Activated CD8-positive, alpha-beta T cell treated with anti-CD3 and anti-CD28 coated beads, Interleukin-2, amount 10 ng/mL, durations not matched to agents 7 days and 5 days (primary cell): ENCODE data around the gene ZMPSTE24. TPM values are rescaled to one million over a fixed set of nuclear protein-coding genes. Genes with fewer than 3 reads are reported as not detected.
"Not testable (repeated sequence)": the region's sequence is repeated elsewhere in the genome, so short reads cannot be mapped to it uniquely, and the experiment has no call there.

Experiments
- ATAC-seq: fragments of 150-1000 bp; cut with Tn5 transposase; one replicate; pipeline ENCODE4 v1.10.0; 2021; ENCODE audit warnings: moderate library complexity
- CTCF ChIA-PET: fragments of 350-600 bp; sonication (Branson Sonifier 250); formaldehyde crosslinking; loops from one replicate; lab custom pipeline; 2021; ENCODE audit warnings: antibody characterized with exemption; lab: Charles Lee
- POLR2A ChIA-PET: fragments of 350-600 bp; sonication (Branson Sonifier 250); formaldehyde crosslinking; loops from one replicate; lab custom pipeline; 2021; ENCODE audit warnings: antibody characterized with exemption; lab: Charles Lee
- DNase-seq: peaks from one replicate; pipeline ENCODE4 v3.0.0-alpha.2; 2020
- H3K27ac Mint-ChIP-seq: one replicate; pipeline ENCODE4 v1.8.0; 2021; ENCODE audit warnings: mild to moderate bottlenecking, mixed read lengths
- H3K27me3 Mint-ChIP-seq: one replicate; pipeline ENCODE4 v1.8.0; 2021; ENCODE audit warnings: low read depth, mixed read lengths
- H3K36me3 Mint-ChIP-seq: one replicate; pipeline ENCODE4 v1.8.0; 2021; ENCODE audit warnings: low read depth, mixed read lengths
- H3K4me1 Mint-ChIP-seq: one replicate; pipeline ENCODE4 v1.8.0; 2021; ENCODE audit warnings: low read depth, mixed read lengths
- H3K4me3 Mint-ChIP-seq: one replicate; pipeline ENCODE4 v1.8.0; 2021; ENCODE audit warnings: mild to moderate bottlenecking, mixed read lengths
- H3K9me3 Mint-ChIP-seq: one replicate; pipeline ENCODE4 v1.8.0; 2022; ENCODE audit warnings: mixed read lengths; ENCODE audit not compliant: insufficient read depth
- total RNA-seq, 2 experiments: library from RNA; stranded (reverse); gene quantifications; one replicate each; pipeline ENCODE4 v1.2.3, GENCODE V29; 2021

The ZMPSTE24 gene
- 10 to 100 TPM; 28.9 to 29.8 TPM for total RNA-seq

- Mint-ChIP-seq H3K9me3 (no peaks in the 10 kb centered on the region), H3K4me1 (peaks cover 49% of the 10 kb centered on the region), H3K27me3 (no peaks in the 10 kb centered on the region), H3K27ac (peak within 1 kb of the TSS; percentile 100), H3K4me3 (peak within 1 kb of the TSS; percentile 99), H3K36me3 (peaks cover 42% of the 10 kb centered on the region)
- CTCF ChIA-PET: interaction anchor here (0.7 to 3.0 kb wide), 6 partner anchors 60 to 126 kb away, joined by 3 to 15 read pairs (median 3); no protein-coding TSS in a partner anchor
- peak; percentile 96 for ATAC-seq
- DNase-seq: peak; percentile 98
- POLR2A ChIA-PET: interaction anchor here (0.6 to 1.8 kb wide), 11 partner anchors 12 to 218 kb away, joined by 3 to 21 read pairs (median 5); partner anchors contain the start of genes CAP1, RLF and SMAP2
Measured at GRCh38 chr1:40257688-40258444, at the start of gene ZMPSTE24. Gene ZMPSTE24, plus strand, starts transcription at chr1:40258236. Its CDS starts 36 bp downstream, at chr1:40258272.

DNA sequence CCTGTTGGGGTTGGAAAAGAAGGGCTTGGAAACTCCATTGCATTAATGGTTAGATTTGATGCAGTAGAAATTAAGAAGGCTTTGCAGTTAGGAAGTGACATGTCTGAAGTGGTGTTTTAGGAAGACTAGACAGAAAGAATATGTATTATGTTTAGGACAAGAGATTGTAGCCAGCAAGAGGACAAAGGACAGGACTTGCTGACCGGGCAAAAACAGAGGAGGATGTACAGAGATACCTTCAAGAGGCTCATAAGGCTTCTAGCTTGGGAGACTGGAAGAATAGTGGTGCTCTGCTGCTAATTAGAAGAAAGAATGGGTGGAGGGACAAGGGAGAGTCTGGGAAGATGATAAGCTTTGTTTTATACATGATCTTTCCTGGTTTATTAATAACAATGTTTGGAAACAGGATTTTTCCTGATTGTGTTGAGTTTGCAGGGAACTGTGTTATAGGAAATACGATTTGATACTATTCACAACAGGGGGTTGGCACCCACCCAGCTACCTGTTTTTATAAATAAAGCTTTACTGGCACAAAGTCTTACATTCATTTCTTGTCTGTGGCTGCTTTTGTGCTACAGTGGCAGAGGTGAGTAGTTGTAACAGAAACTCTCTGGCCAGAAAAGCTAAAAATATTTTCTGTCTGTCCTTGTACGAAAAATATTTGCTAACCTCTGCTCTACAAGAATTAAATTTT, 47.4 kb upstream of the ZMPSTE24 start:
- Mint-ChIP-seq H3K27ac (no peak overlapping the region), H3K36me3 (peaks cover 54% of the 10 kb centered on the region), H3K4me3 (no peak overlapping the region), H3K9me3 (no peaks in the 10 kb centered on the region), H3K4me1 (peaks cover 3% of the 10 kb centered on the region), H3K27me3 (no peaks in the 10 kb centered on the region)
- POLR2A ChIA-PET: no interaction called here
- no peak for DNase-seq
- CTCF ChIA-PET: interaction anchor here (1.2 to 2.5 kb wide), 4 partner anchors 20 to 129 kb away, joined by 4 to 7 read pairs (median 5); no protein-coding TSS in a partner anchor
- ATAC-seq: no peak

DNA sequence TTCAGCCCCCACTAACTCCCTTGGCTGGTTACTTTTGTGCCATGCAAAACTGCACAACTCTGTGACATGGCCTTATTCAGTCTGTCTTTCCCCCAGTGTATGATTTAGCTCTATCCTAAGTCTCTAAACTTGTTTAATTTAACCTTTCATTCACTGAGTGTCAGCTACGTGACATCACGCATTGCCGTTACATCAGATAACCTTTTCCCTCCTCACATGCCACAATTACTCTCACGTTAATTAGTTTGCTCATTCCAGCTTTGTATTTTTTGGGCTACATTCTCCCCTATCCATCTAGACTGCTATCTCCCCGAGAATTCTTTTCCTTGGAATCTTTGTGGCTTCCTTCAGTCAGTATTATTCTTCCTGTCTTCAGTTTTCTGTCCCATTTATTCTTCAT, 39.7 kb upstream of the ZMPSTE24 start:
- ChIA-PET CTCF (interaction anchor here (2.0 to 2.3 kb wide), 2 partner anchors 74 to 120 kb away, joined by 6 read pairs; no protein-coding TSS in a partner anchor), POLR2A (no interaction called here)
- Mint-ChIP-seq H3K4me1 (peaks cover 18% of the 10 kb centered on the region), H3K36me3 (peaks cover 35% of the 10 kb centered on the region), H3K27me3 (no peaks in the 10 kb centered on the region), H3K4me3 (no peak overlapping the region), H3K9me3 (no peaks in the 10 kb centered on the region), H3K27ac (no peak overlapping the region)
- DNase-seq: no peak
- ATAC-seq: no peak

DNA sequence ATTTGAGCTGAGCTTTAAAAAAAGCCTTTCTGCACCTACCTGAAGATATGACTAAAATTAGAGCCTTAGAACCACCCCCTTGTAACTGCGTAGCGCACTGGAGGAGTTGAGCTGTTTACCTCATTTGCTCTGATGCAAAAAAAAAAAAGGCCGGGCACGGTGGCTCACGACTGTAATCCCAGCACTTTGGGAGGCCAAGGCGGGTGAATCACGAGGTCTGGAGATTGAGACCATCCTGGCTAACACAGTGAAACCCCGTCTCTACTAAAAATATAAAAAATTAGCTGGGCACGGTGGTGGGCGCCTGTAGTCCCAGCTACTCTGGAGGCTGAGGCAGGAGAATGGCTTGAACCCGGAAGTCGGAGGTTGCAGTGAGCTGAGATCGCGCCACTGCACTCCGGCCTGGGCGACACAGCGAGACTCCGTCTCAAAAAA, 36.5 kb upstream of the ZMPSTE24 start:
- H3K4me3 Mint-ChIP-seq, H3K27me3 Mint-ChIP-seq, ATAC-seq, DNase-seq, H3K27ac Mint-ChIP-seq, H3K9me3 Mint-ChIP-seq: not testable (repeated sequence)
- CTCF ChIA-PET: interaction anchor here (1.4 to 1.6 kb wide), 2 partner anchors 18 to 68 kb away, joined by 4 read pairs; no protein-coding TSS in a partner anchor
- peaks cover 17% of the 10 kb centered on the region for H3K4me1 Mint-ChIP-seq
- POLR2A ChIA-PET: interaction anchor here (0.6 kb wide), 1 partner anchor 19 kb away, joined by 3 read pairs; no protein-coding TSS in a partner anchor
- H3K36me3 Mint-ChIP-seq: peaks cover 25% of the 10 kb centered on the region

DNA sequence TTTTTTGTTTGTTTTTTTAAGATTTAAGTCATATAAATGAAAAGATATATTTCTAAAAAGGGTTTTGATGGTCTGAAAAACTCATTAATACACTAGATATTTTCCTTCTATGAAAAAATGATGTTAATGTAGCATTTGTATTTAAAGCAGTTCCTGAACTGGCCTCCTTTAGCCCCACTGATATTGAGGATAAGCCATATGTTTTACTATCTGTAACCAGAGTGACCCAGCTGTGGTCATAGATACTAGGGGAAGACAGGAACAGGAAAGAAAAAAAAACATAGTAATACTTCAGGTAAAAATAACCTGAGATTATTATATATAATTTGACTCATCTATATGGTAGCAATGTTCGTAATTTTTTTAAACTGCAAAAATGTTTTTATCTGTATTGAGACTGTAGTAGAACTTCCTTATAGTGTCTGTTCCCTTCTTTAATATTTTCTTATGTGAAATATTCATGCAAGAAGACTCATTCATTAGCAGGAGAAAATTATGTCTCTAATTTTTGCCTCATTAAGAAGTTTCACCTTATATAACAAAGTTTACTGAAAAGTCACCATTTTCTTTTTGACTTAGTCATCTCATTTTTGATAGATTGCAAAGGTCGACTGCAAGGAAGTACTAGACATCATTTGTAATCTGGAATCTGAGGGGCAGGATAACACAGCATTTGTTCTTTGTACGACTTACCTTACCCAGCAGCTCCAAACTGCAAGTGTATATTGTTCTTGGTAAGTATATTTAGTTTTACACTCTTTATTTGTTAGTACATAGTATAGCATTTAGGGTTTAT, 35.9 kb upstream of the ZMPSTE24 start:
- ATAC-seq (no peak), DNase-seq (no peak)
- H3K4me3 Mint-ChIP-seq: no peak overlapping the region
- CTCF ChIA-PET: interaction anchor here (1.4 to 1.6 kb wide), 2 partner anchors 18 to 69 kb away, joined by 4 read pairs; no protein-coding TSS in a partner anchor
- POLR2A ChIA-PET: no interaction called here
- H3K27ac Mint-ChIP-seq: no peak overlapping the region
- H3K27me3 Mint-ChIP-seq: no peaks in the 10 kb centered on the region
- H3K36me3 Mint-ChIP-seq: peaks cover 21% of the 10 kb centered on the region
- H3K9me3 Mint-ChIP-seq: no peaks in the 10 kb centered on the region
- peaks cover 17% of the 10 kb centered on the region for H3K4me1 Mint-ChIP-seq

- DNase-seq (no peak), ATAC-seq (no peak)
- Mint-ChIP-seq H3K36me3 (peaks cover 23% of the 10 kb centered on the region), H3K4me3 (no peak overlapping the region), H3K9me3 (no peaks in the 10 kb centered on the region), H3K4me1 (peaks cover 17% of the 10 kb centered on the region), H3K27me3 (no peaks in the 10 kb centered on the region), H3K27ac (no peak overlapping the region)
- CTCF ChIA-PET: interaction anchor here (1.4 to 3.6 kb wide), 3 partner anchors 13 to 72 kb away, joined by 3 to 14 read pairs (median 4); no protein-coding TSS in a partner anchor
- POLR2A ChIA-PET: interaction anchor here (0.5 kb wide), 1 partner anchor 18 kb away, joined by 4 read pairs; no protein-coding TSS in a partner anchor
Measured at GRCh38 chr1:40224040-40224439, 34.0 kb upstream of the ZMPSTE24 start.

GRCh38 chr1:40226192-40226591, 31.8 kb upstream of the ZMPSTE24 start:
- Mint-ChIP-seq H3K4me1 (peaks cover 20% of the 10 kb centered on the region), H3K4me3 (no peak overlapping the region), H3K9me3 (no peaks in the 10 kb centered on the region), H3K36me3 (peaks cover 31% of the 10 kb centered on the region), H3K27me3 (no peaks in the 10 kb centered on the region), H3K27ac (no peak overlapping the region)
- CTCF ChIA-PET: interaction anchor here (1.0 to 3.6 kb wide), 7 partner anchors 14 to 89 kb away, joined by 3 to 14 read pairs (median 4); no protein-coding TSS in a partner anchor
- ATAC-seq (no peak), DNase-seq (no peak)
- POLR2A ChIA-PET: no interaction called here

GRCh38 chr1:40232444-40232843, 25.6 kb upstream of the ZMPSTE24 start:
- Mint-ChIP-seq H3K4me3 (peak overlapping the region; percentile 36), H3K9me3 (no peaks in the 10 kb centered on the region), H3K36me3 (peaks cover 74% of the 10 kb centered on the region), H3K27me3 (no peaks in the 10 kb centered on the region), H3K4me1 (peaks cover 38% of the 10 kb centered on the region), H3K27ac (peak overlapping the region; percentile 83)
- ChIA-PET CTCF (interaction anchor here (1.1 to 3.6 kb wide), 6 partner anchors 9 to 106 kb away, joined by 3 to 14 read pairs (median 7); no protein-coding TSS in a partner anchor), POLR2A (interaction anchor here (1.5 kb wide), 2 partner anchors 10 to 24 kb away, joined by 7 to 9 read pairs; no protein-coding TSS in a partner anchor)
- peak; percentile 91 for DNase-seq
- peak; percentile 98 for ATAC-seq

DNA sequence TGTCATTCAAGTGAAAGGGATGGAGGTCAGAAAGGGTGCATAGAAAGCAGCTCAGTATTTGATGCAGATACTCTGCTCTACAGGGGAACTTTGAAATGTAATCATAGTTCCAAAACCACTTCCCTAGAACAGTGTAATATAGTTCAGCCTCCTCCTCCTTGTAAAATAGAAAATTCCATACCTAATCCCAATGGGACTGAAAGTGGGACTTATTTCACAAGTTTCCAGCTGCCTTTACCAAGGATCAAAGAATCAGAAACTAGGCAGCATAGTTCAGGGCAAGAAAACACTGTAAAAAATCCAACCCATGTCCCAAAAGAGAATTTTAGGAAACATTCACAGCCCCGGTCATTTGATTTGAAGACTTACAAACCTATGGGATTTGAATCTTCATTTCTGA, 18.4 kb upstream of the ZMPSTE24 start:
- Mint-ChIP-seq H3K27me3 (no peaks in the 10 kb centered on the region), H3K36me3 (peaks cover 61% of the 10 kb centered on the region), H3K4me3 (no peak overlapping the region), H3K9me3 (no peaks in the 10 kb centered on the region), H3K4me1 (peaks cover 32% of the 10 kb centered on the region), H3K27ac (no peak overlapping the region)
- ATAC-seq (no peak), DNase-seq (no peak)
- ChIA-PET CTCF (interaction anchor here (0.6 to 3.9 kb wide), 9 partner anchors 8 to 99 kb away, joined by 3 to 18 read pairs (median 4); no protein-coding TSS in a partner anchor), POLR2A (interaction anchor here (4.4 kb wide), 1 partner anchor 18 kb away, joined by 21 read pairs; the partner anchor contains the start of gene ZMPSTE24)

DNA sequence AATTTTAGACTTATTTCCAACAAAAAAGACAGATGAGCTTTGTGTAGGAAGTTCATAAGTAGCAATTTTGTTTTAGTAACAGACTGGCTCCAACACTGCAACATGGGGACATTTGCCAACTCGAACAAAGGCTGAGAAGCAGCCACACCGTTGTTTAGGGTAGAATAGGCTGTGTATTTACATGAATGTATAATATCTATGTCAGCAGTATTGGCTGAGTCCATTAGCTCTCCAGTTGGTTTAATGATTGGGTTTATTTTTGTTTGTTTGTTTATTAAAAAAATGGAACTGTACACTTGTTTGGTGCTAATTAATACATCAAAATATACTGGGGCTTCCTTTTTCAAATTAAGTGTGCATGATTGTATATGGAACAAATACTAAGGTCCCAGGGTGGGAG, 17.6 kb upstream of the ZMPSTE24 start:
- DNase-seq (no peak), ATAC-seq (no peak)
- Mint-ChIP-seq H3K4me1 (peaks cover 36% of the 10 kb centered on the region), H3K27me3 (no peaks in the 10 kb centered on the region), H3K27ac (no peak overlapping the region), H3K36me3 (peaks cover 55% of the 10 kb centered on the region), H3K4me3 (no peak overlapping the region), H3K9me3 (no peaks in the 10 kb centered on the region)
- POLR2A ChIA-PET: interaction anchor here (0.8 to 4.4 kb wide), 2 partner anchors 17 to 74 kb away, joined by 3 to 21 read pairs; partner anchors contain the start of gene ZMPSTE24
- CTCF ChIA-PET: interaction anchor here (0.8 to 3.9 kb wide), 11 partner anchors 9 to 165 kb away, joined by 3 to 18 read pairs (median 4); no protein-coding TSS in a partner anchor
